Astrocyte (in vitro differentiated cells and primary cell): Measurements from ENCODE around the gene DCAF10. TPM values are rescaled to one million over a fixed set of nuclear protein-coding genes. Genes with fewer than 3 reads are reported as not detected.
"Not testable (repeated sequence)": the region's sequence is repeated elsewhere in the genome, so short reads cannot be mapped to it uniquely, and the experiment has no call there.

Source experiments
- DNase-seq: peaks from one replicate; pipeline ENCODE4 v3.0.0-alpha.2; 2010; ENCODE audit warnings: low read depth
- FAIRE-seq: peaks from 2 replicates; lab custom pipeline; 2011; peaks lifted over from hg19 to GRCh38; lab: Jason Lieb, UNC
- H2AFZ ChIP-seq: 2 replicates; pipeline ENCODE4 v1.6.0; 2012; ENCODE audit warnings: low read depth, low read length, inconsistent platforms
- H3K27ac ChIP-seq: 2 replicates; pipeline ENCODE4 v1.5.1; 2011; ENCODE audit warnings: low read depth, low read length, inconsistent platforms
- H3K27me3 ChIP-seq: 2 replicates; pipeline ENCODE4 v1.6.0; 2011; ENCODE audit warnings: low read length, inconsistent platforms; ENCODE audit not compliant: insufficient read depth
- H3K36me3 ChIP-seq: 2 replicates; pipeline ENCODE4 v1.5.1; 2011; ENCODE audit warnings: low read length, inconsistent platforms; ENCODE audit not compliant: insufficient read depth
- H3K4me1 ChIP-seq: 2 replicates; pipeline ENCODE4 v1.5.1; 2011; ENCODE audit warnings: low read length, inconsistent platforms; ENCODE audit not compliant: insufficient read depth
- H3K4me2 ChIP-seq: 2 replicates; pipeline ENCODE4 v1.6.0; 2012; ENCODE audit warnings: low read length, inconsistent platforms
- H3K4me3 ChIP-seq: 2 replicates; pipeline ENCODE4 v1.5.1; 2011; ENCODE audit warnings: low read depth, mild to moderate bottlenecking, low read length, inconsistent platforms; ENCODE audit not compliant: insufficient read depth
- H3K79me2 ChIP-seq: 2 replicates; pipeline ENCODE4 v1.6.0; 2012; ENCODE audit warnings: mild to moderate bottlenecking, low read length, inconsistent platforms; ENCODE audit not compliant: insufficient read depth
- H3K9ac ChIP-seq: 2 replicates; pipeline ENCODE4 v1.6.0; 2012; ENCODE audit warnings: mild to moderate bottlenecking, low read length, inconsistent platforms
- H3K9me3 ChIP-seq: 2 replicates; pipeline ENCODE4 v1.5.1; 2012; ENCODE audit warnings: low read depth, mild to moderate bottlenecking, low read length, inconsistent platforms; ENCODE audit not compliant: insufficient read depth
- H4K20me1 ChIP-seq: 2 replicates; pipeline ENCODE4 v1.6.0; 2012; ENCODE audit warnings: low read length, inconsistent platforms; ENCODE audit not compliant: insufficient read depth
- H3K27ac Mint-ChIP-seq: one replicate; pipeline ENCODE4 v1.8.0; 2021; ENCODE audit warnings: mild to moderate bottlenecking, mixed read lengths; ENCODE audit not compliant: unreplicated experiment
- H3K27me3 Mint-ChIP-seq: one replicate; pipeline ENCODE4 v1.8.0; 2021; ENCODE audit warnings: low read depth, mixed read lengths; ENCODE audit not compliant: unreplicated experiment
- H3K36me3 Mint-ChIP-seq: one replicate; pipeline ENCODE4 v1.8.0; 2021; ENCODE audit warnings: low read depth, mixed read lengths; ENCODE audit not compliant: unreplicated experiment
- H3K4me1 Mint-ChIP-seq: one replicate; pipeline ENCODE4 v1.8.0; 2021; ENCODE audit warnings: low read depth, mixed read lengths; ENCODE audit not compliant: unreplicated experiment
- H3K4me3 Mint-ChIP-seq: one replicate; pipeline ENCODE4 v1.8.0; 2021; ENCODE audit warnings: mild to moderate bottlenecking, moderate library complexity, mixed read lengths; ENCODE audit not compliant: unreplicated experiment
- H3K9me3 Mint-ChIP-seq: one replicate; pipeline ENCODE4 v1.8.0; 2021; ENCODE audit warnings: mild to moderate bottlenecking, mixed read lengths; ENCODE audit not compliant: unreplicated experiment
- EZH2 ChIP-seq: IDR thresholded peaks from 2 replicates; pipeline ENCODE4 v1.6.1; 2012; ENCODE audit warnings: mild to moderate bottlenecking, low read length, inconsistent platforms; ENCODE audit not compliant: insufficient read depth
- total RNA-seq: library from RNA; stranded (reverse); gene quantifications from 2 replicates; pipeline ENCODE4 v1.2.1, GENCODE V29; 2021
- TF ChIP-seq, protein P1 (sequence below): IDR thresholded peaks from 2 replicates; pipeline ENCODE4 v1.5.1; 2011; ENCODE audit warnings: low read depth, mild to moderate bottlenecking, inconsistent platforms, low read length, moderate library complexity; ENCODE audit not compliant: insufficient read depth

The DCAF10 gene
- total RNA-seq, 1 donor from 2014 or later = 22.3 TPM

DNA sequence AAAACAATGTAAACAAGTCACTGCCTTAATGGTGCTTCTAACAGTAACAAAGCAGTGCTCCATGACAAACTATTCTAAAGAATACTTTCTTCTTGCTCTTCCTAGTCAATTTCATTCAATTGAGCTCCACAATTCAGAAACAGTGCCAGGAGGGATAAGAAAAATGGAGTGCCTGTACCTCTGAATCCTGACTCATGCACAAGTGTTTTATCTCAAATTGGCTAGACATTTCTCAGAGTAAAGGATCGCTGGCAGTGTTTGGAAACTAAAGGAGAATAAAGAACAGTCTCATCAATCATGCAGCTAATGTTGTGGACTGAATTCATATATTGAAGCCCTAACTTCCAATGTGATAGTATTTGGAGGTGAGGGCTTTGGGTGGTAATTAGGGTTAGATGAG is 75.8 kb downstream of the DCAF10 start:
- Mint-ChIP-seq H3K9me3 (peaks cover 4% of the 10 kb centered on the region), H3K27ac (no peak overlapping the region), H3K36me3 (peaks cover 23% of the 10 kb centered on the region), H3K4me3 (no peak overlapping the region), H3K27me3 (no peaks in the 10 kb centered on the region), H3K4me1 (no peaks in the 10 kb centered on the region)
- DNase-seq (peak; percentile 73), FAIRE-seq (no peak)
- H3K4me2 ChIP-seq = no peak overlapping the region
- no peaks in the 10 kb centered on the region for H3K27me3 ChIP-seq
- H4K20me1 ChIP-seq = no peaks in the 10 kb centered on the region
- H3K4me3 ChIP-seq = no peak overlapping the region
- H3K79me2 ChIP-seq = no peaks in the 10 kb centered on the region
- H3K27ac ChIP-seq = no peak overlapping the region
- H3K9me3 ChIP-seq = peaks cover 4% of the 10 kb centered on the region
- no peak overlapping the region for H3K9ac ChIP-seq
- no peaks in the 10 kb centered on the region for H3K36me3 ChIP-seq
- H2AFZ ChIP-seq = no peak overlapping the region
- H3K4me1 ChIP-seq = no peaks in the 10 kb centered on the region
- no peak for TF ChIP-seq EZH2
- TF ChIP-seq, protein P1, sequence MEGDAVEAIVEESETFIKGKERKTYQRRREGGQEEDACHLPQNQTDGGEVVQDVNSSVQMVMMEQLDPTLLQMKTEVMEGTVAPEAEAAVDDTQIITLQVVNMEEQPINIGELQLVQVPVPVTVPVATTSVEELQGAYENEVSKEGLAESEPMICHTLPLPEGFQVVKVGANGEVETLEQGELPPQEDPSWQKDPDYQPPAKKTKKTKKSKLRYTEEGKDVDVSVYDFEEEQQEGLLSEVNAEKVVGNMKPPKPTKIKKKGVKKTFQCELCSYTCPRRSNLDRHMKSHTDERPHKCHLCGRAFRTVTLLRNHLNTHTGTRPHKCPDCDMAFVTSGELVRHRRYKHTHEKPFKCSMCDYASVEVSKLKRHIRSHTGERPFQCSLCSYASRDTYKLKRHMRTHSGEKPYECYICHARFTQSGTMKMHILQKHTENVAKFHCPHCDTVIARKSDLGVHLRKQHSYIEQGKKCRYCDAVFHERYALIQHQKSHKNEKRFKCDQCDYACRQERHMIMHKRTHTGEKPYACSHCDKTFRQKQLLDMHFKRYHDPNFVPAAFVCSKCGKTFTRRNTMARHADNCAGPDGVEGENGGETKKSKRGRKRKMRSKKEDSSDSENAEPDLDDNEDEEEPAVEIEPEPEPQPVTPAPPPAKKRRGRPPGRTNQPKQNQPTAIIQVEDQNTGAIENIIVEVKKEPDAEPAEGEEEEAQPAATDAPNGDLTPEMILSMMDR = no peak

DNA sequence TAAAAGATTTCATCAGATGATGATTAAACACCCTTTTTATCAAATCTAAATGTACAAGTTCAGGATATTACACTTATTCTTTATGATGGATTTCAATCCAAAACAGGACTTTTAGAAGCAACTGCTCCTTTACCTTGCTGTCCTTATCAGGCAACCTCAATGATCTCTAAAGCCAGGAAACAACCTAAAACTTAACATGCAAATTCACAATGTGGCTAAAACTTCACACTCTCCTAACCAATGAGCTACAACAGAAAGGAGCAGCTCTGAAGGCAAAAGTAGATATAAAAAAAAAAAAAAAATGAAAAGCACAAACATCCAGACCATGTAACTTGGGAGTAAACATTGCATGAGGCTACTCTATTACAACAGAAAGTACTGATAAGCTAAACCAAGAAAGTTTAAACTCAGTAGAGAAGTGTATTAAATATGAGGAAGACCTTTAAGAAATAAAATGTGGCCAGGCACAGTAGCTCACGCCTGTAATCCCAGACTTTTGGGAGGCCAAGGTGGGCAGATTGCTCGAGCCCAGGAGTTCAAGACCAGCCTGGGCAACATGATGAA is 80.4 kb downstream of the DCAF10 start:
- H3K27ac ChIP-seq = no peak overlapping the region
- H3K27ac Mint-ChIP-seq = no peak overlapping the region
- no peak overlapping the region for H2AFZ ChIP-seq
- H3K36me3 Mint-ChIP-seq = peaks cover 28% of the 10 kb centered on the region
- TF ChIP-seq, protein P1 = no peak
- no peak for TF ChIP-seq EZH2
- no peaks in the 10 kb centered on the region for H3K4me1 ChIP-seq
- H3K4me3 Mint-ChIP-seq = no peak overlapping the region
- peaks cover 2% of the 10 kb centered on the region for H3K79me2 ChIP-seq
- H3K4me3 ChIP-seq = no peak overlapping the region
- H3K27me3 ChIP-seq = no peaks in the 10 kb centered on the region
- H3K27me3 Mint-ChIP-seq = no peaks in the 10 kb centered on the region
- H4K20me1 ChIP-seq = peaks cover 5% of the 10 kb centered on the region
- FAIRE-seq (no peak), DNase-seq (no peak)
- no peaks in the 10 kb centered on the region for H3K4me1 Mint-ChIP-seq
- H3K4me2 ChIP-seq = no peak overlapping the region
- peaks cover 4% of the 10 kb centered on the region for H3K9me3 Mint-ChIP-seq
- peaks cover 4% of the 10 kb centered on the region for H3K9me3 ChIP-seq
- H3K9ac ChIP-seq = no peak overlapping the region
- H3K36me3 ChIP-seq = no peaks in the 10 kb centered on the region

DNA sequence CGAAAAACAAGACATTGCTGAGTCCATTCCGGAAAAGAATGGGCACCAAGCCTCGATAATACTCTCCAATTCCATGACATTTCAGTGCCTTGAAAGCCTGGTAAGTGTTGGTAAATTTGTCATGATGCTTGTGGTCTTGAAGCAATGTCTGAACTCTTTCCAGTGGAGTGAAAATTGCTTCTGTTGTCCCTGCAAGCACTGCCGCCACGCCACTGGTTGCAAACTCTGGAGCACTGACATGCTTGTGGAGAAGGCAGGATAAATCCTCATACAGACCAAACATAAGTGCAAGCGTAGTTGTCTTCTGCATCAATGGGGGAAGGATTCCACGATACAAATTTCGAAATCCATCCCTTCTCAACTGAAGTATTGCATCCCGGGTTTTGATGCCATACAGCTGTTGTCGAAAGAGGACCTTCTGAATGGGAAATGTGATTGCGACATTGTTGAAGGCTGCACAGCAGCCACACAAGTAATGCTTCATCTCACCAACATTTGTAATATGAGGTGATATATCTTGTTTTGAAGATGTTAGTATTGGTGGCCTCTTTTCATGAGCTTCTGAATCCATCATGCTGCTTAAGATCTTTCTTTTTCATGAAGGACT is 87.5 kb downstream of the DCAF10 start:
- not testable (repeated sequence) for H3K4me1 ChIP-seq, H3K27me3 Mint-ChIP-seq, H3K9me3 Mint-ChIP-seq, H3K4me2 ChIP-seq, H3K4me1 Mint-ChIP-seq, H3K36me3 ChIP-seq, DNase-seq, H3K4me3 Mint-ChIP-seq, H3K9me3 ChIP-seq, H2AFZ ChIP-seq, H3K27me3 ChIP-seq, FAIRE-seq, H3K27ac ChIP-seq, H3K9ac ChIP-seq, H3K4me3 ChIP-seq, H3K27ac Mint-ChIP-seq
- Histone ChIP-seq H3K79me2 (peaks cover 27% of the 10 kb centered on the region), H4K20me1 (peaks cover 26% of the 10 kb centered on the region)
- H3K36me3 Mint-ChIP-seq = peaks cover 10% of the 10 kb centered on the region
